H9 (cell line): ENCODE results near the gene FUZ. TPM values are rescaled to one million over a fixed set of nuclear protein-coding genes. Genes with fewer than 3 reads are reported as not detected.

ENCODE experiments used
- DNase-seq: peaks from one replicate; pipeline ENCODE4 v3.0.0-alpha.2; 2017
- H2AFZ ChIP-seq: one replicate; pipeline ENCODE4 v1.6.1; 2013; ENCODE audit warnings: mild to moderate bottlenecking, low read length, control low read depth, moderate library complexity
- H2AK5ac ChIP-seq: 2 replicates; pipeline ENCODE4 v1.6.1; 2013; ENCODE audit warnings: low read length, control low read depth, mixed read lengths; ENCODE audit not compliant: insufficient read length
- H2BK120ac ChIP-seq: one replicate; pipeline ENCODE4 v1.6.1; 2013; ENCODE audit warnings: low read depth, mild to moderate bottlenecking, low read length, control low read depth, inconsistent platforms; ENCODE audit not compliant: poor library complexity, severe bottlenecking
- H2BK12ac ChIP-seq: 2 replicates; pipeline ENCODE4 v1.6.1; 2013; ENCODE audit warnings: low read length, control low read depth, mixed read lengths, low read depth; ENCODE audit not compliant: insufficient read length
- H2BK15ac ChIP-seq: 2 replicates; pipeline ENCODE4 v1.6.1; 2013; ENCODE audit warnings: low read depth, low read length, control low read depth
- H2BK20ac ChIP-seq: one replicate; pipeline ENCODE4 v1.6.1; 2013; ENCODE audit warnings: low read depth, mild to moderate bottlenecking, low read length, control low read depth, inconsistent platforms; ENCODE audit not compliant: poor library complexity, severe bottlenecking
- H2BK5ac ChIP-seq: 2 replicates; pipeline ENCODE4 v1.6.1; 2013; ENCODE audit warnings: low read length, control low read depth, mixed read lengths; ENCODE audit not compliant: insufficient read length
- H3K14ac ChIP-seq: 2 replicates; pipeline ENCODE4 v1.6.1; 2013; ENCODE audit warnings: low read length, control low read depth; ENCODE audit not compliant: insufficient read depth
- H3K18ac ChIP-seq: 2 replicates; pipeline ENCODE4 v1.6.1; 2013; ENCODE audit warnings: low read depth, mild to moderate bottlenecking, mixed read lengths, low read length, control low read depth; ENCODE audit not compliant: insufficient read length
- H3K23ac ChIP-seq: 2 replicates; pipeline ENCODE4 v1.6.1; 2013; ENCODE audit warnings: low read length, control low read depth, mixed read lengths, low read depth; ENCODE audit not compliant: insufficient read length
- H3K23me2 ChIP-seq: 2 replicates; pipeline ENCODE4 v1.6.1; 2013; ENCODE audit warnings: low read depth, mild to moderate bottlenecking, mixed read lengths, low read length, control low read depth; ENCODE audit not compliant: insufficient read length, poor library complexity, severe bottlenecking
- H3K27ac ChIP-seq: 2 replicates; pipeline ENCODE4 v1.5.1; 2013; ENCODE audit warnings: low read length, control low read depth, mixed read lengths, low read depth; ENCODE audit not compliant: insufficient read length
- H3K27me3 ChIP-seq: 2 replicates; pipeline ENCODE4 v1.6.1; 2013; ENCODE audit warnings: low read length, control low read depth, inconsistent platforms; ENCODE audit not compliant: insufficient read depth
- H3K4ac ChIP-seq: 2 replicates; pipeline ENCODE4 v1.6.1; 2013; ENCODE audit warnings: low read depth, mild to moderate bottlenecking, control low read depth, inconsistent platforms, low read length, moderate library complexity
- H3K4me1 ChIP-seq: 2 replicates; pipeline ENCODE4 v1.6.1; 2013; ENCODE audit warnings: low read length, control low read depth, inconsistent platforms; ENCODE audit not compliant: insufficient read depth
- H3K4me2 ChIP-seq: 2 replicates; pipeline ENCODE4 v1.6.1; 2013; ENCODE audit warnings: low read length, control low read depth, mixed read lengths; ENCODE audit not compliant: insufficient read length, insufficient read depth
- H3K56ac ChIP-seq: 2 replicates; pipeline ENCODE4 v1.6.1; 2013; ENCODE audit warnings: low read depth, mild to moderate bottlenecking, mixed read lengths, low read length, control low read depth; ENCODE audit not compliant: insufficient read length
- H3K79me1 ChIP-seq: 2 replicates; pipeline ENCODE4 v1.6.1; 2013; ENCODE audit warnings: low read depth, mild to moderate bottlenecking, moderate library complexity, low read length, control low read depth, inconsistent platforms; ENCODE audit not compliant: insufficient read depth, poor library complexity, severe bottlenecking
- H3K79me2 ChIP-seq: 2 replicates; pipeline ENCODE4 v1.6.1; 2013; ENCODE audit warnings: low read length, control low read depth, inconsistent platforms; ENCODE audit not compliant: insufficient read depth
- H3K9ac ChIP-seq: 2 replicates; pipeline ENCODE4 v1.6.1; 2013; ENCODE audit warnings: low read length, control low read depth, mixed read lengths; ENCODE audit not compliant: insufficient read length; ENCODE audit errors: extremely low read depth
- H3K9me3 ChIP-seq: one replicate; pipeline ENCODE4 v1.6.1; 2013; ENCODE audit warnings: low read depth, low read length, inconsistent platforms; ENCODE audit not compliant: control insufficient read depth
- H3T11ph ChIP-seq: one replicate; pipeline ENCODE4 v1.6.1; 2013; ENCODE audit warnings: mild to moderate bottlenecking, low read length, control low read depth, inconsistent platforms
- H4K20me1 ChIP-seq: one replicate; pipeline ENCODE4 v1.6.1; 2013; ENCODE audit not compliant: control insufficient read depth, insufficient read length, insufficient read depth
- H4K5ac ChIP-seq: 2 replicates; pipeline ENCODE4 v1.6.1; 2013; ENCODE audit warnings: low read depth, mild to moderate bottlenecking, mixed read lengths, low read length, control low read depth; ENCODE audit not compliant: insufficient read length
- H4K8ac ChIP-seq: replicated peaks from 2 replicates; pipeline ENCODE4 v1.6.1; 2013; ENCODE audit warnings: low read length, control low read depth, mixed read lengths, low read depth; ENCODE audit not compliant: insufficient read length
- H4K91ac ChIP-seq: 2 replicates; pipeline ENCODE4 v1.6.1; 2013; ENCODE audit warnings: low read depth, mild to moderate bottlenecking, moderate library complexity, mixed read lengths, low read length, control low read depth; ENCODE audit not compliant: insufficient read length
- H3K27ac Mint-ChIP-seq, 3 experiments: 2 replicates in 2 of 3; 3 replicates in 1 of 3; pipeline ENCODE4 v1.8.0; 2020 to 2021; ENCODE audit warnings: mixed read lengths in 3 of 3, mild to moderate bottlenecking in 1 of 3, moderate library complexity in 1 of 3
- H3K27me3 Mint-ChIP-seq: 2 replicates; pipeline ENCODE4 v1.8.0; 2021; ENCODE audit warnings: low read depth, mild to moderate bottlenecking, moderate library complexity, mixed read lengths
- H3K36me3 Mint-ChIP-seq, 3 experiments: 2 replicates in 2 of 3; 3 replicates in 1 of 3; pipeline ENCODE4 v1.8.0; 2020 to 2021; ENCODE audit warnings: low read depth in 3 of 3, mixed read lengths in 3 of 3; ENCODE audit not compliant: insufficient read depth in 1 of 3
- H3K4me1 Mint-ChIP-seq, 2 experiments: 2 replicates each; pipeline ENCODE4 v1.8.0; 2020; ENCODE audit warnings: mixed read lengths in 2 of 2
- H3K4me3 Mint-ChIP-seq, 2 experiments: 2 replicates in 1 of 2; 3 replicates in 1 of 2; pipeline ENCODE4 v1.8.0; 2020 to 2021; ENCODE audit warnings: mild to moderate bottlenecking in 2 of 2, mixed read lengths in 2 of 2, moderate library complexity in 1 of 2
- H3K9me3 Mint-ChIP-seq, 2 experiments: 2 replicates in 1 of 2; 3 replicates in 1 of 2; pipeline ENCODE4 v1.8.0; 2020; ENCODE audit warnings: mild to moderate bottlenecking in 2 of 2, mixed read lengths in 2 of 2, moderate library complexity in 1 of 2
- CTCF ChIP-seq: fragments of 200-600 bp; sonication (generic); conservative IDR thresholded peaks from 3 replicates; pipeline ENCODE4 v1.8.0; 2021; ENCODE audit warnings: antibody characterized with exemption, mild to moderate bottlenecking
- WGBS: extraction: QIAGEN DNeasy Blood & Tissue Kit; methylation state at CpG from one replicate; pipeline ENCODE4 v1.1.7; 2013; ENCODE audit warnings: missing lambda C conversion rate, low lambda C conversion rate, mixed read lengths; ENCODE audit not compliant: insufficient read length; ENCODE audit errors: extremely low coverage; 5-methylcytosine and 5-hydroxymethylcytosine counted together
- total RNA-seq: library from RNA; stranded (reverse); gene quantifications from 2 replicates; pipeline ENCODE4 v1.2.1, GENCODE V29; 2021

Gene FUZ
- total RNA-seq, 1 experiment from 2014 or later, result 25.1 TPM

DNA sequence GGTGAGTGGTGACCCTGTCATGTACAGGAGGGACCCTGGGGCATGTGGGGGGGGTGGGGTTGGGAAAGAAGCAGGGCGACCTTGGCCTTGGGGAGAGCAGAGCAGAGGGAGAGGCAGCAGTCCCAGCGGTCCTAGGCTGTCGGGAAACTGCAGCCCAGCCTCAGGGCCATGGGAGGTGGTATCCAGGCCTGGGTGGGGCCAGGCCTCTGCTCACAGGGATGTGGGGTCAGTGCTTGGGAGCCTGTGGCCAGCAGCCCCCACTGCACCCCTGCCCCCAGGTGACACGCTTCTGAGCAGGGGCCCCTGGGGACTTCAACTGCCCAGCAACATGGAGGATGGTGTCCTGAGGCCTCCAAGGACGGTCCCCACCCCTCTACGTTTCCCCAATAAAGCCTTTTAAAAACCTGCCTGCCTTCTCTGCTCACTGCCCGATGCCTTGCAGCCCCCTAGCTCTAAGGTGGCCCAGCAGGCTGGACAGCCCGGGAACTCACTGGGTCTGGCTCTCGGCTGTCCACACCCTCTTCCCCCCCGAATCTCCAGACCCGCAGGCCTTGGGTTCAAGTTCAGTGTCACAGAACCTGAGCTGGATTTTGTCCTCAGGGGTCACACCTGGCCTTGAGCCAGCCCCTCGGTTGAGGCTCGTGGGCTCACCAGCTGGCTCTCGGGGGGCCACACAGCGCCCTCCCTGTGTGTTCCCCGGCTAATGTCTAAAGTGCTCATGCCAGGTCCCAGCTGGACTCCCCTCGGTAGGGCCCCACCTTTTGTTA, 47.4 kb upstream of the FUZ start:
- H2BK5ac ChIP-seq, result no peak overlapping the region
- H3K27me3 ChIP-seq, result no peaks in the 10 kb centered on the region
- H3K79me1 ChIP-seq, result peaks cover 5% of the 10 kb centered on the region
- H2BK15ac ChIP-seq, result no peak overlapping the region
- no peak overlapping the region for H3K27ac ChIP-seq
- WGBS, result no CpG with 5 or more reads among the region's 17 CpGs
- no peak overlapping the region; the same call in 1 of the 2 replicates for H3K14ac ChIP-seq
- H3K56ac ChIP-seq, result no peak overlapping the region
- peaks cover 3% of the 10 kb centered on the region for H4K20me1 ChIP-seq
- Mint-ChIP-seq H3K27ac (peak overlapping the region in 2 of 3 experiments; percentile 72 to 87; a peak in 6 of 7 replicates), H3K27me3 (peaks cover 3% of the 10 kb centered on the region), H3K4me3 (no peak overlapping the region), H3K4me1 (peaks cover 11 to 28% of the 10 kb centered on the region in 2 experiments), H3K36me3 (peaks cover 32 to 88% (median 71%) of the 10 kb centered on the region in 3 experiments), H3K9me3 (peaks cover 0 to 4% of the 10 kb centered on the region in 2 experiments; a peak in 1 of 5 replicates)
- H3K9me3 ChIP-seq, result no peaks in the 10 kb centered on the region
- H4K5ac ChIP-seq, result no peak overlapping the region
- no peak overlapping the region for H4K8ac ChIP-seq
- no peak for TF ChIP-seq CTCF
- H3K23me2 ChIP-seq, result no peaks in the 10 kb centered on the region
- no peak overlapping the region for H2BK120ac ChIP-seq
- H3K4me2 ChIP-seq, result no peak overlapping the region
- H3K23ac ChIP-seq, result no peak overlapping the region
- no peak overlapping the region for H4K91ac ChIP-seq
- no peak overlapping the region for H2AFZ ChIP-seq
- no peak overlapping the region for H3K4ac ChIP-seq
- no peak overlapping the region for H3T11ph ChIP-seq
- H2BK20ac ChIP-seq, result no peak overlapping the region
- no peak overlapping the region for H2BK12ac ChIP-seq
- no peak for DNase-seq
- no peaks in the 10 kb centered on the region for H3K4me1 ChIP-seq
- H3K9ac ChIP-seq, result no peak overlapping the region
- H2AK5ac ChIP-seq, result no peak overlapping the region
- no peak overlapping the region for H3K18ac ChIP-seq
- no peaks in the 10 kb centered on the region for H3K79me2 ChIP-seq
